IMR-90 (cell line): ENCODE results near the gene SDCCAG8. TPM values are rescaled to one million over a fixed set of nuclear protein-coding genes. Genes with fewer than 3 reads are reported as not detected.
A peak's percentile ranks its signal among the peaks of the same experiment; 100 is the strongest.

ENCODE experiments used
- ATAC-seq: fragments of 200-7000 bp; cut with Tn5 transposase; 2 replicates; pipeline ENCODE4 v1.9.1; 2020; ENCODE audit warnings: low read depth, mild to moderate bottlenecking, moderate library complexity
- BruUV-seq: library from RNA; stranded (reverse); fragments of 400-500 nt; replicated peaks from 2 replicates; lab custom pipeline; 2021; lab: Mats Ljungman, UMichigan
- CTCF ChIA-PET: fragments of 300-600 bp; formaldehyde crosslinking; extraction: SDS; loops from one replicate; lab custom pipeline; 2021; ENCODE audit warnings: antibody characterized with exemption; lab: Yijun Ruan, JAX
- POLR2A ChIA-PET: fragments of 300-600 bp; sonication (Branson Sonifier 250); formaldehyde crosslinking; loops from one replicate; lab custom pipeline; 2022; ENCODE audit warnings: antibody characterized with exemption; ENCODE audit not compliant: unreplicated experiment; lab: Charles Lee
- DNase-seq: peaks from one replicate; pipeline ENCODE4 v3.0.0; 2013
- H2AFZ ChIP-seq: replicated peaks from 2 replicates; pipeline ENCODE3; 2013; ENCODE audit warnings: low read length, mild to moderate bottlenecking; ENCODE audit not compliant: poor library complexity
- H2AK5ac ChIP-seq: 2 replicates; pipeline ENCODE4 v1.6.1; 2013; ENCODE audit warnings: low read depth, low read length, inconsistent platforms
- H2AK9ac ChIP-seq: replicated peaks from 2 replicates; pipeline ENCODE3; 2013; ENCODE audit warnings: mild to moderate bottlenecking, low read depth, low read length, moderate library complexity; ENCODE audit not compliant: poor library complexity
- H2BK120ac ChIP-seq: 2 replicates; pipeline ENCODE4 v1.6.1; 2013; ENCODE audit warnings: low read depth, low read length, inconsistent platforms
- H2BK15ac ChIP-seq: 3 replicates; pipeline ENCODE4 v1.6.1; 2013; ENCODE audit warnings: low read depth, low read length, inconsistent platforms
- H2BK20ac ChIP-seq: 2 replicates; pipeline ENCODE4 v1.6.1; 2013; ENCODE audit warnings: low read depth, mild to moderate bottlenecking, inconsistent platforms, low read length, moderate library complexity
- H2BK5ac ChIP-seq: 2 replicates; pipeline ENCODE4 v1.6.1; 2013; ENCODE audit warnings: mild to moderate bottlenecking, low read depth, low read length, inconsistent platforms; ENCODE audit not compliant: poor library complexity, severe bottlenecking
- H3K14ac ChIP-seq: replicated peaks from 2 replicates; pipeline ENCODE4 v1.6.1; 2013; ENCODE audit warnings: low read depth, low read length, inconsistent platforms
- H3K18ac ChIP-seq: 2 replicates; pipeline ENCODE4 v1.6.1; 2013; ENCODE audit warnings: low read depth, low read length, control low read depth
- H3K23ac ChIP-seq: 2 replicates; pipeline ENCODE4 v1.6.1; 2013; ENCODE audit warnings: low read depth, low read length, inconsistent platforms
- H3K27ac ChIP-seq: 2 replicates; pipeline ENCODE4 v1.5.1; 2013; ENCODE audit warnings: mild to moderate bottlenecking, control low read depth, low read length; ENCODE audit not compliant: insufficient read depth
- H3K27me3 ChIP-seq: 2 replicates; pipeline ENCODE4 v1.6.1; 2013; ENCODE audit warnings: low read length; ENCODE audit not compliant: control insufficient read depth, insufficient read depth
- H3K36me3 ChIP-seq: 2 replicates; pipeline ENCODE4 v1.6.1; 2013; ENCODE audit warnings: low read length, mixed read lengths; ENCODE audit not compliant: control insufficient read depth, insufficient read depth
- H3K4ac ChIP-seq: 2 replicates; pipeline ENCODE4 v1.6.1; 2013; ENCODE audit warnings: low read depth, low read length, inconsistent platforms
- H3K4me1 ChIP-seq: 2 replicates; pipeline ENCODE4 v1.6.1; 2013; ENCODE audit warnings: low read length, mixed read lengths; ENCODE audit not compliant: control insufficient read depth, insufficient read depth
- H3K4me2 ChIP-seq: 2 replicates; pipeline ENCODE4 v1.6.1; 2013; ENCODE audit warnings: low read depth, mild to moderate bottlenecking, control low read depth, low read length, moderate library complexity
- H3K4me3 ChIP-seq: 2 replicates; pipeline ENCODE4 v1.5.1; 2013; ENCODE audit warnings: low read depth, mild to moderate bottlenecking, control low read depth, low read length, moderate library complexity; ENCODE audit not compliant: insufficient read depth
- H3K56ac ChIP-seq: 2 replicates; pipeline ENCODE4 v1.6.1; 2013; ENCODE audit warnings: low read length, inconsistent platforms; ENCODE audit not compliant: insufficient read depth; ENCODE audit errors: extremely low read depth
- H3K79me1 ChIP-seq, 2 experiments: 2 replicates each; pipeline ENCODE4 v1.6.1; 2013; ENCODE audit warnings: low read length in 2 of 2, inconsistent platforms in 1 of 2, low read depth in 1 of 2
- H3K9ac ChIP-seq: 2 replicates; pipeline ENCODE4 v1.6.1; 2013; ENCODE audit warnings: low read depth, low read length, control low read depth
- H3K9me1 ChIP-seq: 2 replicates; pipeline ENCODE4 v1.6.1; 2013; ENCODE audit warnings: low read length, inconsistent platforms; ENCODE audit not compliant: insufficient read depth
- H3K9me3 ChIP-seq: 2 replicates; pipeline ENCODE4 v1.6.1; 2013; ENCODE audit warnings: low read length; ENCODE audit not compliant: control insufficient read depth, insufficient read depth
- H4K20me1 ChIP-seq: 2 replicates; pipeline ENCODE4 v1.6.1; 2013; ENCODE audit warnings: low read length, inconsistent platforms; ENCODE audit not compliant: insufficient read depth
- H4K5ac ChIP-seq: 2 replicates; pipeline ENCODE4 v1.6.1; 2013; ENCODE audit warnings: mild to moderate bottlenecking, low read depth, low read length, control low read depth
- H4K8ac ChIP-seq, 2 experiments: 2 replicates each; pipeline ENCODE4 v1.6.1; 2013; ENCODE audit warnings: low read depth in 2 of 2, low read length in 2 of 2, control low read depth in 1 of 2, inconsistent platforms in 1 of 2
- H4K91ac ChIP-seq: 2 replicates; pipeline ENCODE4 v1.6.1; 2013; ENCODE audit warnings: low read depth, low read length, inconsistent platforms; ENCODE audit not compliant: insufficient read depth
- CEBPB ChIP-seq: IDR thresholded peaks from 2 replicates; pipeline ENCODE4 v1.6.1; 2012; ENCODE audit warnings: low read depth, low read length, improper control_type of control experiment
- RAD21 ChIP-seq: IDR thresholded peaks from 2 replicates; pipeline ENCODE4 v1.6.1; 2012; ENCODE audit warnings: low read length, improper control_type of control experiment
- RCOR1 ChIP-seq: IDR thresholded peaks from 2 replicates; pipeline ENCODE4 v1.6.1; 2012; ENCODE audit warnings: mild to moderate bottlenecking, low read length, improper control_type of control experiment; ENCODE audit not compliant: insufficient replicate concordance
- WGBS, 2 experiments: methylation state at CpG; one replicate each; pipeline versions ENCODE4 v1.1.5 to v1.1.7; 2013; ENCODE audit warnings: missing lambda C conversion rate in 2 of 2; ENCODE audit not compliant: insufficient read length in 1 of 2; ENCODE audit errors: extremely low coverage in 2 of 2; 5-methylcytosine and 5-hydroxymethylcytosine counted together
- dilution Hi-C: fragments of 300-500 bp; cut with HindIII; formaldehyde crosslinking; loops from one replicate; pipeline ENCODE4 v1.14.3; 2018; ENCODE audit warnings: low sequenced_read_pairs; ENCODE audit not compliant: unreplicated experiment
- in situ Hi-C: fragments of 300-500 bp; cut with MboI; formaldehyde crosslinking; loops from 3 replicates; pipeline ENCODE4 v1.14.3; 2019; ENCODE audit warnings: low sequenced_read_pairs, inconsistent platforms, mixed read lengths
- intact Hi-C: fragments of 100-400 bp; cut with micrococcal nuclease; formaldehyde crosslinking; loops from 2 replicates; pipeline ENCODE4 v1.10.0; 2022
- polyA plus RNA-seq, 3 experiments: library from polyadenylated mRNA; depleted of rRNA; stranded (reverse); fragments of >200 nt; gene quantifications; 2 replicates each; pipeline ENCODE4 v1.2.3, GENCODE V29; 2012; ENCODE audit warnings: low replicate concordance in 1 of 3
- total RNA-seq: library from RNA; depleted of rRNA; stranded (reverse); fragments of >200 nt; gene quantifications from 2 replicates; pipeline ENCODE4 v1.2.3, GENCODE V29; 2012

Gene SDCCAG8
- total and polyA plus RNA-seq, 2 of the 4 experiments (the other 2 are of a cell fraction), result 25.2 to 46.8 TPM

- H4K91ac ChIP-seq, result no peak overlapping the region
- intact Hi-C loops (loop anchor here (2.0 kb wide), 1 partner anchor 16 kb away; no protein-coding TSS in a partner anchor), dilution Hi-C loops (no loop called here), in situ Hi-C loops (no loop called here)
- no peak overlapping the region for H4K5ac ChIP-seq
- peaks cover 17 to 25% of the 10 kb centered on the region in 2 experiments for H3K79me1 ChIP-seq
- H3K18ac ChIP-seq, result no peak overlapping the region
- H3K56ac ChIP-seq, result no peak overlapping the region
- H2BK5ac ChIP-seq, result peak overlapping the region; percentile 41
- peaks cover 5% of the 10 kb centered on the region; the same call in 1 of the 2 replicates for H3K4me1 ChIP-seq
- H4K20me1 ChIP-seq, result no peaks in the 10 kb centered on the region
- H3K9me3 ChIP-seq, result peaks cover 3% of the 10 kb centered on the region; the same call in 1 of the 2 replicates
- TF ChIP-seq CEBPB, result peak; percentile 50; the same call in 1 of the 2 replicates
- TF ChIP-seq RAD21, result no peak
- no peak for TF ChIP-seq RCOR1
- H3K36me3 ChIP-seq, result peaks cover 4% of the 10 kb centered on the region
- ChIA-PET POLR2A (no interaction called here), CTCF (no interaction called here)
- H2BK15ac ChIP-seq, result no peak overlapping the region
- WGBS, 2 experiments, result no CpG with 5 or more reads among the region's 3 CpGs
- no peak overlapping the region for H3K4me2 ChIP-seq
- no peak overlapping the region for H3K4me3 ChIP-seq
- H2BK20ac ChIP-seq, result no peak overlapping the region
- no peak overlapping the region for H3K23ac ChIP-seq
- no peak overlapping the region for H4K8ac ChIP-seq
- no TSS peak for BruUV-seq
- H2BK120ac ChIP-seq, result no peak overlapping the region
- ATAC-seq (peak; percentile 51; the same call in 1 of the 2 replicates), DNase-seq (peak; percentile 68)
- H3K27ac ChIP-seq, result no peak overlapping the region
- no peak overlapping the region for H3K14ac ChIP-seq
- H3K27me3 ChIP-seq, result no peaks in the 10 kb centered on the region
- H2AK9ac ChIP-seq, result no peak overlapping the region
- no peak overlapping the region for H3K9ac ChIP-seq
- no peak overlapping the region for H2AK5ac ChIP-seq
- no peak overlapping the region for H3K4ac ChIP-seq
- H3K9me1 ChIP-seq, result no peaks in the 10 kb centered on the region; the same call in 1 of the 2 replicates
- H2AFZ ChIP-seq, result no peak overlapping the region
Measured at GRCh38 chr1:243294723-243295121, 38.9 kb downstream of the SDCCAG8 start.
